HG03103 (cell line): ENCODE results near the gene HOXA6.

ENCODE experiments used
- ATAC-seq: cut with Tn5 transposase; IDR thresholded peaks from one replicate; pipeline ENCODE4 v1.9.1; 2021; ENCODE audit warnings: low read depth; ENCODE audit not compliant: unreplicated experiment

Gene HOXA6

GRCh38 chr7:27185013-27185853, 37.7 kb upstream of the HOXA6 start, which contains the start of gene HOXA11:
HOXA11 (minus strand) TSS chr7:27185232; CDS start chr7:27185144, 88 bp downstream.
- ATAC-seq = no peak

- no peak for ATAC-seq
Measured at GRCh38 chr7:27184337-27185012, 36.9 kb upstream of the HOXA6 start.

DNA sequence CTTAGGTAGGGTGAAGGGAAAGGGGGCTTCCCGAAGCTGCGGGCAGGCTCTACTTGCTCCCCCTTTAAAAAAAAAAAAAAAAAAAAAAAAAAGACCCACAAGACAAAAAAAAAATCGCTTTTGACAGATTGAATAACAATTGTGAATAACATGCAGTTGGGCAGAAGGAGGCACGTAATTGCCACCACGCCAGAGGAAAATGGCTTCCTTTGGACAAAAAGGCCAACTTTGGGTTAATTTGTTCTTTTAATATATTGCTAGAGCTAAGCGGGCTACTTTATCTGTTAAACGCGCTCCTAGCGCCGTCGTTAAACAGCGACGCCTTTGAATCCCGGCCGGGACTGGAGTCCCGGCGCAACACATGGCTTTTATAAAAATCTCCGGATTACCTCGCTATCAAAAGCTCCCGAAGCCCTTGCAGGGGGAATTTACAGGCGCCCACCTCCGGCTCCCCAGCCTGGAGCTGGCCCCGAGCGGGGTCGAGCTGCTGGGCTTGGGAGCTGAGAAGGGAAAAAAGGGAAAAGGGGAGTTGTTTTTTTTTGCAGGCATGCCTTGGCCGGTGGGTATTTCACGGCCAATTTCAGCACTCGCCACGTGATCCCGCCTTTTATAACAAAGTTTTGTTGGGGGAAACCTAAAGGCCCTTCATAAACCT, 36.2 kb upstream of the HOXA6 start:
- no peak for ATAC-seq

DNA sequence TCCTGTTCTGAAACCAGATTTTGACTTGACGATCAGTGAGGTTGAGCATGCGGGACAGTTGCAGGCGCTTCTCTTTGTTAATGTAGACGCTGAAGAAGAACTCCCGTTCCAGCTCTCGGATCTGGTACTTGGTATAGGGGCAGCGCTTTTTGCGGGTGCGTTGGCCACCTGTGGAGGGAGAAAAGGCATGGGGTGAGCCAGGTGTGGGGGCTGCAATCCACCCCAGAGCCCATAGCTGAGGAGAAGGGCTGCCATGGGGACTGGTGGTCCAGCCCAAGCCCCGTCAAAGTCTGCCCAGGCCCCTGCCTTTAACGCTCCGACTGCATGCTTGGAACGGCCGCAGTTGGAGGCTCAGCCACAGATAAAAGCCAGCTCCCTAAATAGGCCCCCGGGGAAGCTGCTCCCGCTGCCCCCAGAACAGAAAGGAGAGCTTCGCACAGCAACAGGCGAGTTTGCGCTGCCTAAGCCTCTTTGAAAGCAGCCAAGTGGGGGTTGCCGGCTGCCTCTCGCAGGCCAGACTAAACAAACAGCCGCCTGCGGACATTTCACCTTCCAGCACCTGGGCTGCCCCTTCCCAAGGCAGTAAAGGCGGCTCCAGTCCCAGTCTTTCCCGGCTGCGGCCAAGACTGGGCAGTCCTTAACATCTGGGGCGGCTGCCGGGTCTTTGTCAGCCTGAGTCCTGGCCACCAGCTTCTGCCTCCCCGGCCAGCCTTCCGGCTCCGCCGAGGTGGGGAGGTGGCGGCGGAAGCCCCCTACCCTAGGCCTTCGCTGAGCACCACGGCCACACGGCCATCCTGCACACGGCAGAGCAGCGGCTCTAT, 35.5 kb upstream of the HOXA6 start:
- ATAC-seq = no peak

- no peak for ATAC-seq
Measured at GRCh38 chr7:27182285-27182841, 34.8 kb upstream of the HOXA6 start.

DNA sequence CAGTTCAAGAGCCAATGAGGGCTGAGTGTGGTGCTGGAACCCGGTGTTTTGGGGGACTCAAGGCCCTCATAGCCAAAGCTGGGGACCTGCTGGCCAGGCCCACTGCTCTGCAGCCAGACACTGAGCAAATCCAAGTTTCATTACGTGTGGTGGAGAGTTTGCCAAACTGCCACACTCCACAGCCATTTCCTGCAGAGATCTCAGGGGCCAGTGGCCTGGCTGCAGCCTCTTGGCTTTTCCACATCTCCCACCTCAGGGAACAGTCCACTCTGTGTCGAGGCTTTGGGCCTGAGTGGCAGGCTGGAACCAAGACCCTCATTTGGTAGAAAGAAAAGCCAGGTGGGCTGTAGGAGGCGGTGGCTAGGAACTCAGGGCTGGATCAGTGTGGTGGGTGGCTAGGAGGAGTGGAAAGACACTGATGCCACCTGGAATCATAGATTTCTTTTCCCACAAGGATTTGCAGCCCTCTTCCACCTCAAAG, 34.3 kb upstream of the HOXA6 start:
- no peak for ATAC-seq

- no peak for ATAC-seq
Measured at GRCh38 chr7:27180431-27181420, 33.2 kb upstream of the HOXA6 start.

DNA sequence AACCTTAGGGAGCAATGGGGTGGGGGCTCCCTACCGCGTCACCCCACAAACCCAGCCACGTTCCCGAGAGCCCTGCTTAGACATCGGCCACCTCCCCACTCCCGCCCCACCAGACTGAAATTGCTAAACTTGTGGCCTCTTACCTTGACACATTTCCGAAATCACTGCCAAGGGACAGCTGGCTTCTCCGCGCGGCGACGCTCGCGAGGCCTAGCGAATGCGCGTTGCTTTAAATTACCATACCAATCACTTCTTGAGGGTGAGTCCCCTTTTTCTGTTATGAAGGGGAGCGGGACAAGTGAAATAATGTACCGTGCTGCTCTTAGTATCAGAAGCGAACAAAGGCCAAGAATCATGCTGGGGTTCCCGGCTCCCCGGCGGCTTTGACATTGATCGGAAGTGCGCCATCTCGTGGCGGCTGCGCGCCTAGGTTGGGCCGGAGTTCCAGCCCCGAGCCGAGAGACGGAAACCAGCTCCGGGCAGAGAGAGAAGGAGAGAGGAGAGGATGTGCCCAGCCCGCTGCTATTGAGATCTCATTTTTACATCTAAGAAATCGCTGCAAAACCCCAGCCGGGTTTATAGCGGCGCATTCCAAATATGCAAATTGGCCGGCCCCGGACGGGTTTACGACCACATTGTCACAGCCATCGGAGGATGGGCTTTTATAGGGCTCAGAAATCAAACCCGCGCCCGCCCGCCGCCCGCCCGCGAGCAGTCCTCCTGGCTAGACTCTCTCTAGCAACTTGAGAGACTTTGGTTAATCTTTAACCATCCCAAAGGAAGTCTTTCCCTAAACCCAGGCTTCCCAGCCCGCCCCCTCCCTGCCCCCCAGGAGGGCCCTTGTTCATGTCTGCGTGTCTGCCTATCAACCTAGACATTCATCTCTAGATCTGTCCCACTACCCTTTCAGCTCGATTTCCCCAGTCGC, 32.2 kb upstream of the HOXA6 start:
- no peak for ATAC-seq

DNA sequence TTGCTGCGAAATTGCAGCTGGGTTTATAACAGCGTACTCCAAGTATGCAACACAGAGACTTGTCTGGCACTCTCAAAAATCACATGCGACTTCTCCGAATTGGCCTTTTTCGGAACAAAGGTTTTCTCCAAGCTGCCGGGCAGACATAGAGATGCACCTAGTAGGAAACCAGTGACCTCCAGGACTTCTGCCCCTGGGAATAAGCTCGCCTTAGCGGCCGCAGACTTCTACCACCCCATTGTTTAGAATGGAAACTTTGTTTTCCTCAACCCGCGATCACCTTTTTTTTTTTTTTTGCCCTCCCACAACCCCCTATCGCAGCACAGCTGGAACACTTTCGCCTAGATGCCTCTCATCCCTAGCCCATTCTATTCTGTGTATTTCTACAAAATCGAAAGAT, 31.5 kb upstream of the HOXA6 start:
- no peak for ATAC-seq

GRCh38 chr7:27178366-27178765, 30.8 kb upstream of the HOXA6 start:
- no peak for ATAC-seq

DNA sequence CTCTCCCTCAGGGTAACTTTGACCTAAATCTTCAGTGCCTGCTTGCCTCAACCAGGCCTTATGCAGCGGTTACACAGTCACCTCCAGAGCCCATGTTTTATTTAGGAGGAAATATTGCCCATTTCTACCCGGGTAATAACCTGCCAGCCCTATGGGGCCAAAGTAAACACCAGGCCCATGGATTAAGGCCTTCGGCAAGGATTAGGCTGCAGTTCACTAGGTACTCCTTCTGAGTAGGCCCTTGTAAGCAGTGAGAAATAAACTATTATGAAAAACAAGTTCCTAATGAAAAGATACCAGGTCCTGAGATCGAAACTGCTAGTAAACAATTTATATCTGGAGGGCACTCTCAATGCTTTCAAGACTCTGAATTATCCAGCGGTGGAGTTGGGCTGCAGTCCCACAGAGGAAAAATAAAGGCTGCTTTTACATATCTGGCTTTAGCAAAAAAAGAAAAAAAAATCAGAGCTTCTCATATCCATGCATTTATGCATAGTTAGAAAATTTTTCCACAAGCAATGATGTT, 30.3 kb upstream of the HOXA6 start:
- no peak for ATAC-seq

GRCh38 chr7:27176962-27177794, 29.6 kb upstream of the HOXA6 start:
- ATAC-seq = no peak

DNA sequence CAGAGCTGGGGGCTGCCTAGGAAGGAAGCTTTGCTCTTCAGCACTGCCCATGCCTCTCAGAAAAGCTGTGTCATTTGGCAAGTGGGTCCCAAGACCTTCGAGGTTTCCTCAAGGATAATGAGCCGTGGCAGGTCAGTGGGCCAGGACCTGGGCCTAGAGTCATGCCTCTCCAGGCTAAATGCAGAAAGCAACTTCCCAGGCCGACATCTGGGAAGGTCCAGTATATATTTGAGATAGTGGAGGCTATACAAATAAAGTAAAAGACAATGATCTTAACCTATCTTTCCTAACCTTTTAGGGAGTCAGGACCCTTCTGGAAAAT, 28.9 kb upstream of the HOXA6 start:
- no peak for ATAC-seq

DNA sequence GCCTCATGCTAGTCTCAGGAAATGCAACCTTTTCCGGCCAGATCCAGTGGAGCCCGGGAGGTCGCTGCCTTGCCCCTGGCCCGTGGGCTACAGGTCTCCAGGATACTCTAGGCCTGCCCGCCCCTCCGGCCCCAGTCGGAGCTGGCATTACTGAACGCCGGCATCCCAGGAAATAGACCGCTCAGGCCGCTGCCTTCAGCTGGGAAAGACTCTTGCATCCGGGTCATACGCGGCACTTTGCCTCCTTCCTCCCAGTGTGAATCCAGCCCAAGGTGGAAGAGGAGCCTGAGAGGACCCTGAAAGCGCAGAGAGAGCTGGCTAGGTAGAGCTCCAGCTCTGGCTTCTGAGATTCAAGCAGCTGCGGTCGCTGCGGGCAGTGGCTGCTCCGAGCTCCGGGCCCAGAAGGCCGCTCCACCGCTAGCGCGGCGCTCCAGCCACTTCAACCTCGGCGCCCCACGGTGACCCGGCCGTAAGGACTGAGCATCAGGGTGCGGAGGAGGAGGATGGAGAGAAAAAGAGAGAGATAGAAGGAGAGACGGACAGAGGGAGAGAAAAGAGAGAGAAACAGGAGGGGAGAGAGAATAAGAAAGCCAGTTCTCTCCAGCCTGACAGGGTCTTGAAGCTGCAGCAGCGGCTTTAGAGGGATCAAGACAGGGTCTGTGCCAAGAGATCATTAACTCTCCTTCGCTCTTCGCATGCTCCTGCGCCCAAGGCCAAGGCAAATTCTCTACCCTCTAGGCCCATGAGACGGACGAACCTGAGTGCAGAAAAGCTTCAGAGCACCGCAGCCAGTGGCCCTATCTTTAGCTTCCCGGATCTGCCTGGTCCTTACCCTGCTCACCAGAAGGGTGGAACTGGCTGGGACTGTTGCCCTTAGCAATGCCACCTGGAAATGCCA, 28.3 kb upstream of the HOXA6 start:
- no peak for ATAC-seq

DNA sequence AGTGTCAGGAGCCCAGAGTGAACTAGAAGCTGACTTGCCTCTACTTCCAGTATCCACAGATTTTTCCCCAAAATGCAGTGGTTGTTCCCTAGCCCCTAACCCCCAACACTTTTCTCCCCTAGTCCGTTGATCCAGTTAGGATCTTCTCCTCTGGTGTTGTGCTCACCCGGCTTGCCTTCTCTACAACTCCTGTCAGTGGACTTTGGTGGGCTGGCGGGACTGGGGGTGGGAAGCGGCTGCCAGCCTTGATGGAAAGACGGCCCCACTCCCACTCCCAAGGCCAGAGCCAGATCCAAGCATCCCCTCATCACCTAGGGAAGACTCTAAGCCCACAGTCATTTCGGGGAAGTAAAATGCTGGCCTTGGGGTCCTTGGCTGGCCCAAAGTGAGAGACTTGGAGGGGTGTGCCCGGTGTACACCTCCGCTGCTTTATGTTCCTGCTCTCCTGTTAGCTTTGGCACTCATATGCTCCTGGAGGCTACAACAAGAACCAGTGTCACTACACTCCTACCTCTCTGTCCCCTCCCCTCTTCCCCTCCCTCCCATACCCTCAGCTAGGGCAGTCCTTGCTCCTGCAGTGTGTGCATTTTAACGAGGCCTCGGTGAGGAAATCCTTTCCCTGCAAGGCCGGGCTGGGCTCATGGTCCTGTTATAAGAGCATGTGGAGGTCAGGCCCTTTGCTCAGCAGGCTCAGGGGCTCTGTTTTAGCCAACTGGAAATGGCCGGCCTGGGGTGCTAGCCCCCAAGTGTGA, 27.5 kb upstream of the HOXA6 start:
- no peak for ATAC-seq
